Smooth muscle cell (in vitro differentiated cells): ENCODE results near the gene GTF2H3. TPM values are rescaled to one million over a fixed set of nuclear protein-coding genes. Genes with fewer than 3 reads are reported as not detected.

Source experiments
- DNase-seq: peaks from one replicate; lab custom pipeline; 2025; ENCODE audit not compliant: unreplicated experiment; lab: John Stamatoyannopoulos, UW
- H2AFZ ChIP-seq: fragments of 200-600 bp; sonication (generic); 2 replicates; pipeline ENCODE4 v1.6.0; 2016; ENCODE audit warnings: antibody characterized with exemption, low read depth, mild to moderate bottlenecking
- H3F3A ChIP-seq: fragments of 200-600 bp; sonication (generic); 2 replicates; pipeline ENCODE4 v1.6.0; 2017; ENCODE audit warnings: antibody characterized with exemption, low read depth
- H3K27ac ChIP-seq: fragments of 200-600 bp; sonication (generic); 2 replicates; pipeline ENCODE4 v1.5.1; 2016; ENCODE audit warnings: low read depth, mild to moderate bottlenecking
- H3K27me3 ChIP-seq: fragments of 200-600 bp; sonication (generic); 2 replicates; pipeline ENCODE4 v1.6.1; 2016; ENCODE audit warnings: low read depth, mild to moderate bottlenecking
- H3K36me3 ChIP-seq: fragments of 200-600 bp; sonication (generic); 2 replicates; pipeline ENCODE4 v1.5.1; 2016; ENCODE audit warnings: low read depth
- H3K4me1 ChIP-seq: fragments of 200-600 bp; sonication (generic); 2 replicates; pipeline ENCODE4 v1.5.1; 2016; ENCODE audit warnings: low read depth
- H3K4me2 ChIP-seq: fragments of 200-600 bp; sonication (generic); 2 replicates; pipeline ENCODE4 v1.6.0; 2016; ENCODE audit warnings: mild to moderate bottlenecking
- H3K4me3 ChIP-seq: fragments of 200-600 bp; sonication (generic); 2 replicates; pipeline ENCODE4 v1.5.1; 2016; ENCODE audit warnings: mild to moderate bottlenecking
- H3K79me2 ChIP-seq: fragments of 200-600 bp; sonication (generic); 2 replicates; pipeline ENCODE4 v1.6.0; 2016; ENCODE audit warnings: low read depth, mild to moderate bottlenecking
- H3K9ac ChIP-seq: fragments of 200-600 bp; sonication (generic); 2 replicates; pipeline ENCODE4 v1.6.0; 2016; ENCODE audit warnings: low read depth
- H3K9me3 ChIP-seq: fragments of 200-600 bp; sonication (generic); replicated peaks from 2 replicates; pipeline ENCODE4 v1.5.1; 2016; ENCODE audit warnings: low read depth
- H4K20me1 ChIP-seq: fragments of 200-600 bp; sonication (generic); 2 replicates; pipeline ENCODE4 v1.6.0; 2016; ENCODE audit warnings: low read depth
- CTCF ChIP-seq: fragments of 200-600 bp; sonication (generic); IDR thresholded peaks from 2 replicates; pipeline ENCODE4 v1.5.1; 2017; ENCODE audit warnings: borderline replicate concordance, mild to moderate bottlenecking, antibody characterized with exemption; ENCODE audit not compliant: insufficient read depth, poor library complexity, severe bottlenecking
- WGBS: methylation state at CpG from one replicate; pipeline ENCODE4 v1.1.7; 2016; ENCODE audit warnings: low lambda C conversion rate; 5-methylcytosine and 5-hydroxymethylcytosine counted together
- polyA plus RNA-seq: library from polyadenylated mRNA; unstranded; fragments of >200 nt; fragmentation: Nextera tagmentation; extraction: Ambion mirVana; gene quantifications from 2 replicates; pipeline ENCODE4 v1.2.1, GENCODE V29; 2016
- total RNA-seq: library from RNA; depleted of rRNA; stranded (reverse); fragments of >200 nt; gene quantifications from 2 replicates; pipeline ENCODE4 v1.2.3, GENCODE V29; 2014

GTF2H3 gene
- total and polyA plus RNA-seq, 2 experiments from 2014 or later, result 10.8 to 43.2 TPM

GRCh38 chr12:123659996-123660727, 26.5 kb downstream of the GTF2H3 start:
- Histone ChIP-seq H3K4me3 (no peak overlapping the region), H3K4me2 (peak overlapping the region; percentile 81), H4K20me1 (no peaks in the 10 kb centered on the region), H2AFZ (peak overlapping the region; percentile 15), H3K9me3 (no peaks in the 10 kb centered on the region), H3K36me3 (no peaks in the 10 kb centered on the region), H3K79me2 (no peaks in the 10 kb centered on the region), H3K27me3 (no peaks in the 10 kb centered on the region), H3K27ac (peak overlapping the region; percentile 94), H3K9ac (peak overlapping the region; percentile 63), H3K4me1 (no peaks in the 10 kb centered on the region), H3F3A (peaks cover 10% of the 10 kb centered on the region)
- no peak for DNase-seq
- no peak for TF ChIP-seq CTCF
- WGBS, result 46% methylated on average over 5 of the region's 5 CpGs

GRCh38 chr12:123667771-123668170, 34.1 kb downstream of the GTF2H3 start:
- H3F3A ChIP-seq, result no peaks in the 10 kb centered on the region
- no peaks in the 10 kb centered on the region for H3K36me3 ChIP-seq
- WGBS, result 82% methylated on average over 8 of the region's 8 CpGs
- TF ChIP-seq CTCF, result no peak
- DNase-seq, result no peak
- no peak overlapping the region for H3K27ac ChIP-seq
- no peak overlapping the region for H3K4me3 ChIP-seq
- H3K4me1 ChIP-seq, result peaks cover 6% of the 10 kb centered on the region
- no peak overlapping the region for H2AFZ ChIP-seq
- H3K9ac ChIP-seq, result no peak overlapping the region
- no peaks in the 10 kb centered on the region for H4K20me1 ChIP-seq
- no peak overlapping the region for H3K4me2 ChIP-seq
- no peaks in the 10 kb centered on the region for H3K79me2 ChIP-seq
- no peaks in the 10 kb centered on the region for H3K27me3 ChIP-seq
- no peaks in the 10 kb centered on the region for H3K9me3 ChIP-seq

- 5% methylated on average over 53 of the region's 53 CpGs for WGBS
- DNase-seq, result peak; percentile 73
- Histone ChIP-seq H3K4me1 (peaks cover 6% of the 10 kb centered on the region), H3K9ac (peak within 1 kb of the TSS; percentile 53), H3K27ac (no peak within 1 kb of the TSS), H3K4me3 (peak within 1 kb of the TSS; percentile 63), H3K9me3 (no peaks in the 10 kb centered on the region), H3K36me3 (no peaks in the 10 kb centered on the region), H2AFZ (peak within 1 kb of the TSS; percentile 77), H3K79me2 (no peaks in the 10 kb centered on the region), H3K4me2 (peak within 1 kb of the TSS; percentile 92), H3F3A (no peaks in the 10 kb centered on the region), H3K27me3 (no peaks in the 10 kb centered on the region), H4K20me1 (no peaks in the 10 kb centered on the region)
- TF ChIP-seq CTCF, result no peak
Observed at GRCh38 chr12:123670882-123671728, 37.5 kb downstream of the GTF2H3 start, which contains the start of gene TCTN2. Gene TCTN2, plus strand, starts transcription at chr12:123671113. Its CDS starts 128 bp downstream, at chr12:123671241.
